ENCODE measurements around the gene HPX.
A peak's percentile ranks its signal among the peaks of the same experiment; 100 is the strongest.

Gene HPX

GRCh38 chr11:6458352-6459098, 17.7 kb upstream of the HPX start:
- DNase-seq, result no peak

- no peak for DNase-seq
These were observed 17.0 kb upstream of the HPX start for GRCh38 chr11:6457581-6458320.

GRCh38 chr11:6456361-6457073, 15.7 kb upstream of the HPX start:
- no peak for DNase-seq

- DNase-seq, result no peak
These were observed 14.3 kb upstream of the HPX start for GRCh38 chr11:6455070-6455469.

GRCh38 chr11:6453152-6453551, 12.4 kb upstream of the HPX start:
- no peak for DNase-seq

GRCh38 chr11:6452219-6452618, 11.4 kb upstream of the HPX start:
- DNase-seq, result no peak

- no peak for DNase-seq
These were observed 7.8 kb upstream of the HPX start for GRCh38 chr11:6448574-6448973.

GRCh38 chr11:6443269-6444003, 2.6 kb upstream of the HPX start:
- DNase-seq, result peak; percentile 66

GRCh38 chr11:6442441-6442840, 1.7 kb upstream of the HPX start:
- no peak for DNase-seq

- peak; percentile 55 for DNase-seq
These were observed 1.7 kb downstream of the HPX start for GRCh38 chr11:6438979-6439571.

GRCh38 chr11:6437993-6438392, 2.8 kb downstream of the HPX start:
- DNase-seq, result peak; percentile 35

GRCh38 chr11:6437423-6437822, 3.4 kb downstream of the HPX start:
- no peak for DNase-seq

GRCh38 chr11:6433998-6434660, 6.7 kb downstream of the HPX start:
- DNase-seq, result no peak

GRCh38 chr11:6431861-6432260, 8.9 kb downstream of the HPX start:
- no peak for DNase-seq

GRCh38 chr11:6427516-6427915, 13.3 kb downstream of the HPX start:
- no peak for DNase-seq

- no peak for DNase-seq
These were observed 20.1 kb downstream of the HPX start for GRCh38 chr11:6420677-6421076.

- peak; percentile 77 for DNase-seq
These were observed 21.7 kb downstream of the HPX start, which contains the start of gene APBB1 for GRCh38 chr11:6419009-6419631. Gene APBB1 (minus strand): TSS chr11:6419094. CDS start chr11:6411347, 7,747 bp downstream.

GRCh38 chr11:6418557-6419008, 22.2 kb downstream of the HPX start:
- DNase-seq, result no peak

GRCh38 chr11:6417907-6418556, 22.8 kb downstream of the HPX start:
- DNase-seq, result no peak

GRCh38 chr11:6415797-6416196, 25.0 kb downstream of the HPX start:
- no peak for DNase-seq

- DNase-seq, result peak; percentile 16
These were observed 25.9 kb downstream of the HPX start for GRCh38 chr11:6414874-6415328.

Data from CD4-positive, alpha-beta T cell treated with Interleukin-17A for 1 hour (primary cell).